ENCODE results near the gene PRKG1.

PRKG1 gene

DNA sequence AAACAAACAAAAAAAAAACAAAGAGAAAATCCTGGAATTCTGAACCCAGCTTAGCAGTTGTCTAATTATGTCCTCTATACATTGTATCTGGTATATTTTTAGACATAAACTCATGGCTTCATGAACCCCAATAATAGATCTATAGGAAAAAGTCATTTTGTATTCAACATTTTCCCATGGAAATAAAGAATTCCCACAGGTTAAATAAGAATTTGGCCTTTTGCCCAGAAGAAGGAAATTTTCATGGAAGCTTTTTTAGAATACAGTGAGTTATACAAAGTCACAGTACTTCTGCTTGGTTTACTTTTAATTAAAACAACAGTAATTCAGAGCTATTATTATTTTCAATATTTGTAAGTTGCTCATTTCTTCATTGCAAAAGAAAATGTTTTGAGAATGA, 2.1 kb upstream of the PRKG1 start:
- ATAC-seq, result no peak
- Mint-ChIP-seq H3K9me3 (no peaks in the 10 kb centered on the region), H3K27me3 (peaks cover 43% of the 10 kb centered on the region), H3K4me1 (peaks cover 18% of the 10 kb centered on the region), H3K27ac (no peak overlapping the region), H3K4me3 (no peak overlapping the region)
- DNase-seq, result no peak

DNA sequence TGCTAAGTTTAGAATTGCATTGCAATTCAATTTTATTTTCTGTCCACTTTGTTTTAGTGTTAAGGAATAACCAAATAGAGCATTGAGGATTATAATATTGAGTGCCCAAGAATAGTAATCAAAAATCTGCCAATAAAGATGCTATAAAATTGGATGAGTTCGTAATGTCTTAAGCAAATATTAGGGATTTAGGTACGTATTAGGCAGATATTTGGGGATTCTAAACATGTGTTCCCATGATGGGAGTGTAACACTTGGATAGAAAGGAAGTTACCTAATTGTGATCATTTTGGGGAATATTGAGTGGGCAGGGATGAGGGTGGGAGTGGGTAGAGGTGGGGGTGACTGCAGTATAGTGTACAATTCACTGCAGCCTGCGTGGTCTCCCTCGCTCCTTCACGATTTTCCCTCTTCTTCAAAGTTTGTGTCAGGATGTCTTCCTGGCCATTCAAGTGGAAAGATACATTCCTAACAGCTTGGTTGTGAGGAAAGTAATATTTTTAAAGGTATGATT, 1.3 kb upstream of the PRKG1 start:
- ATAC-seq, result no peak
- Mint-ChIP-seq H3K4me1 (peaks cover 18% of the 10 kb centered on the region), H3K9me3 (no peaks in the 10 kb centered on the region), H3K27ac (no peak overlapping the region), H3K4me3 (peak overlapping the region in 1 of 2 donors; percentile 78), H3K27me3 (peaks cover 43% of the 10 kb centered on the region)
- no peak for DNase-seq

GRCh38 chr10:51073453-51074237, 642 bp upstream of the PRKG1 start:
- peaks cover 43% of the 10 kb centered on the region for H3K27me3 Mint-ChIP-seq
- peaks cover 18% of the 10 kb centered on the region for H3K4me1 Mint-ChIP-seq
- peak overlapping the region; percentile 54 to 78 for H3K4me3 Mint-ChIP-seq
- ATAC-seq (peak; percentile 69), DNase-seq (no peak)
- no peaks in the 10 kb centered on the region for H3K9me3 Mint-ChIP-seq
- no peak overlapping the region for H3K27ac Mint-ChIP-seq

DNA sequence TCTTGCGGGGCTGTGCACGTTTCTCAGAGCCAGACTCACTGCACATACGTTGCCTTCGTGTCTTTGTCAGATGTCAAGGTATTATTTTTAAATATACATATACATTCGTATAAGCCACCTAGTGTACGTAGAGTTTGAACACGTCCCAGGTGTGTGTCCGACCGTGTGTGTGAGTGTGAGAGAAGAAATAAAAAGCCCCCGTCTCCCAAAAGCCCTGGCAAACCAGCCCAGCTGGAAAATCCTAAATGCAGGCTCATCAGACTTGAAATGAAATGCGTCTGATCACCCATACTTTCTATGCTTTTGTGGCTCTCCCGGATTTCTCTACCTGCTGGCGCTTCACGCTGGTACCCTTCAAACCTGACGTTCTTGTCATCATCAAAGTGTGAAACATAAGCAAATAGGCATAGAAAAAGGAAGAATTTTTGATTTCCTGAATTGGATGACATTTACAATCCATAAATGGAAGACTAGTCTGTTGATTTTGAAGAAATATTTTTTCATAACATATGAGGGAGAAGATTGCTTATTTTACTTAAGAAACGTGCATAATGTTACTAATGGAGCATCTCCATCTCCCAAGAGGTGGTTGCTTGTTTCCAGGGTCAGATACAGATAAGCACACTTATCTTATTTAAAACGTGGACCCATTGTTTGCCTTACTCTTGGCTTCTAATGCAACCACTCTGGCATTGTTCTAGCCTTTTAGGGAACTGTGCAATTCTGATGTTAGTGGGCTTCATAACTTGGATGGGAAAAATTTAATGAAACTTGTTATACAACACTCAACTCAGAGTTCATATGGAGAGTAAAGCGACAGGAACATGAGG, 971 bp downstream of the PRKG1 start:
- Mint-ChIP-seq H3K4me1 (peaks cover 18% of the 10 kb centered on the region), H3K9me3 (no peaks in the 10 kb centered on the region), H3K4me3 (peak overlapping the region; percentile 73 to 78), H3K27me3 (peaks cover 44% of the 10 kb centered on the region), H3K27ac (no peak overlapping the region)
- no peak for ATAC-seq
- no peak for DNase-seq

DNA sequence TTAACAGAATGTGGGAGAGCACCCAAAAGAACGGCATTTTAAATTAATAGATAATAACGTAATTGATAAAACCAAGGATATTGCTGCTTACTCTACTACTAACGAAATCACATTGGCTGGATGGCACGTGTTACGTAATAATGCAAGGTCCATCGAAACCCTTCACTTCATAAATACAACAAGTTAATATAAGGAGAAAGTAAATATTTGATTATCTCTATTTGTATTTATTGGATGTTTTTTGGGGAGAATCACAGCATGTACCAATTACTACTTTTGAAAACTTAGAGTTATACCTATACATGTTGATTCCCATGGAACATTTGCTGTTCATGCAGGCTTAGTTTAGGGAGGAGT, 1.6 kb downstream of the PRKG1 start:
- H3K9me3 Mint-ChIP-seq, result no peaks in the 10 kb centered on the region
- H3K4me3 Mint-ChIP-seq, result no peak overlapping the region
- H3K27me3 Mint-ChIP-seq, result peaks cover 49% of the 10 kb centered on the region
- ATAC-seq, result no peak
- H3K27ac Mint-ChIP-seq, result no peak overlapping the region
- H3K4me1 Mint-ChIP-seq, result peaks cover 18% of the 10 kb centered on the region
- DNase-seq, result no peak

GRCh38 chr10:51076299-51076841, 2.1 kb downstream of the PRKG1 start:
- Mint-ChIP-seq H3K4me1 (peaks cover 18% of the 10 kb centered on the region), H3K27ac (no peak overlapping the region), H3K4me3 (no peak overlapping the region), H3K9me3 (no peaks in the 10 kb centered on the region), H3K27me3 (peaks cover 52% of the 10 kb centered on the region)
- ATAC-seq (no peak), DNase-seq (no peak)

GRCh38 chr10:51077074-51077473, 2.8 kb downstream of the PRKG1 start:
- no peak overlapping the region for H3K4me3 Mint-ChIP-seq
- ATAC-seq (no peak), DNase-seq (no peak)
- H3K4me1 Mint-ChIP-seq, result peaks cover 18% of the 10 kb centered on the region
- H3K27ac Mint-ChIP-seq, result no peak overlapping the region
- H3K9me3 Mint-ChIP-seq, result no peaks in the 10 kb centered on the region
- peaks cover 52% of the 10 kb centered on the region for H3K27me3 Mint-ChIP-seq

DNA sequence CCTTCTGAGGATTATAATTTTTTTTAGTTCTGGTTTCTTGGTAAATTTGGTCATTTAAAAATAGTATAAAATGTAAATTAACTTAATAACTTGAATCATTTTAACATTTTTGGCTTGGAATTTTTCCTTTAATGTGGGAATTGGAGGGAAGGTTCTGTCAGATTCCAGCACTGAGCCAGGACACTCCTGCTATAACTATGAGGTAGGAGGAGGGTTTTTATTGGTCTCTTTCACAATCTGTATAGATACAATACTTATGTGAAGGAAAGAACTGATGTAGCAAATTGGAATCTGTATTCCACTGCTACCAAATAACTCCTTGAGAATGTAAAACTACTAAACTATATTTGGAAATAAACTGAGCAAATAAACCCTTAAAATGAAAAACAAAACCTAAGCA, 3.2 kb downstream of the PRKG1 start:
- Mint-ChIP-seq H3K4me1 (peaks cover 18% of the 10 kb centered on the region), H3K27me3 (peaks cover 51% of the 10 kb centered on the region)
- ATAC-seq, result no peak

GRCh38 chr10:51079331-51079730, 5.0 kb downstream of the PRKG1 start:
- peaks cover 10% of the 10 kb centered on the region for H3K4me1 Mint-ChIP-seq
- H3K27me3 Mint-ChIP-seq, result peaks cover 33% of the 10 kb centered on the region
- ATAC-seq (no peak), DNase-seq (no peak)
- H3K27ac Mint-ChIP-seq, result no peak overlapping the region
- no peaks in the 10 kb centered on the region for H3K9me3 Mint-ChIP-seq
- H3K4me3 Mint-ChIP-seq, result no peak overlapping the region

More for the DNA sequence above, 3.2 kb downstream of the PRKG1 start:
- no peak overlapping the region for H3K27ac Mint-ChIP-seq
- no peaks in the 10 kb centered on the region for H3K9me3 Mint-ChIP-seq
- no peak overlapping the region for H3K4me3 Mint-ChIP-seq
- DNase-seq, result no peak

GRCh38 chr10:51079766-51080165, 5.5 kb downstream of the PRKG1 start:
- Mint-ChIP-seq H3K9me3 (no peaks in the 10 kb centered on the region), H3K4me3 (no peak overlapping the region), H3K27me3 (peaks cover 29% of the 10 kb centered on the region), H3K27ac (no peak overlapping the region), H3K4me1 (peaks cover 6% of the 10 kb centered on the region)
- DNase-seq, result no peak
- ATAC-seq, result no peak

GRCh38 chr10:51080311-51081006, 6.2 kb downstream of the PRKG1 start:
- no peak overlapping the region for H3K27ac Mint-ChIP-seq
- no peaks in the 10 kb centered on the region for H3K4me1 Mint-ChIP-seq
- no peak overlapping the region for H3K4me3 Mint-ChIP-seq
- no peak for DNase-seq
- ATAC-seq, result no peak
- no peaks in the 10 kb centered on the region for H3K9me3 Mint-ChIP-seq
- H3K27me3 Mint-ChIP-seq, result peaks cover 22% of the 10 kb centered on the region

- no peak for ATAC-seq
Measured at GRCh38 chr10:51082857-51083256, 8.6 kb downstream of the PRKG1 start.

GRCh38 chr10:51083356-51083853, 9.1 kb downstream of the PRKG1 start:
- Mint-ChIP-seq H3K27me3 (peaks cover 9% of the 10 kb centered on the region), H3K9me3 (no peaks in the 10 kb centered on the region), H3K4me1 (no peaks in the 10 kb centered on the region), H3K27ac (no peak overlapping the region), H3K4me3 (no peak overlapping the region)
- no peak for ATAC-seq
- DNase-seq, result no peak

More at GRCh38 chr10:51082857-51083256, 8.6 kb downstream of the PRKG1 start:
- H3K4me3 Mint-ChIP-seq, result no peak overlapping the region
- peaks cover 9% of the 10 kb centered on the region for H3K27me3 Mint-ChIP-seq
- H3K9me3 Mint-ChIP-seq, result no peaks in the 10 kb centered on the region
- no peak for DNase-seq
- H3K4me1 Mint-ChIP-seq, result no peaks in the 10 kb centered on the region
- no peak overlapping the region for H3K27ac Mint-ChIP-seq

GRCh38 chr10:51085204-51085603, 10.9 kb downstream of the PRKG1 start:
- Mint-ChIP-seq H3K9me3 (no peaks in the 10 kb centered on the region), H3K27me3 (peaks cover 9% of the 10 kb centered on the region), H3K4me3 (no peak overlapping the region), H3K4me1 (no peaks in the 10 kb centered on the region), H3K27ac (no peak overlapping the region)
- no peak for ATAC-seq
- no peak for DNase-seq

GRCh38 chr10:51086710-51087109, 12.4 kb downstream of the PRKG1 start:
- Mint-ChIP-seq H3K27me3 (no peaks in the 10 kb centered on the region), H3K4me1 (no peaks in the 10 kb centered on the region), H3K9me3 (no peaks in the 10 kb centered on the region), H3K4me3 (no peak overlapping the region), H3K27ac (no peak overlapping the region)
- DNase-seq (no peak), ATAC-seq (no peak)

Measured in stimulated activated naive CD8-positive, alpha-beta T cell treated with anti-CD3 and anti-CD28 coated beads, Interleukin-15, amount 100 ng/mL, for 72 hours (primary cell).